HT-29 (cell line): ENCODE measurements around the gene SLC25A31. TPM values are rescaled to one million over a fixed set of nuclear protein-coding genes. Genes with fewer than 3 reads are reported as not detected.

Experiments
- DNase-seq: peaks from one replicate; pipeline ENCODE4 v3.0.0-alpha.2; 2015; ENCODE audit warnings: low spot score
- total RNA-seq: library from RNA; depleted of rRNA; stranded (reverse); fragments of >200 nt; shearing (Covaris generic); gene quantifications from 2 replicates; pipeline ENCODE4 v1.2.3, GENCODE V29; 2014; rRNA removed

The SLC25A31 gene
- total RNA-seq, 1 experiment from 2014 or later = not detected

GRCh38 chr4:127777487-127777886 is 47.3 kb downstream of the SLC25A31 start:
- DNase-seq = no peak

- DNase-seq = no peak
These were observed 47.9 kb downstream of the SLC25A31 start for GRCh38 chr4:127778102-127778501.

DNA sequence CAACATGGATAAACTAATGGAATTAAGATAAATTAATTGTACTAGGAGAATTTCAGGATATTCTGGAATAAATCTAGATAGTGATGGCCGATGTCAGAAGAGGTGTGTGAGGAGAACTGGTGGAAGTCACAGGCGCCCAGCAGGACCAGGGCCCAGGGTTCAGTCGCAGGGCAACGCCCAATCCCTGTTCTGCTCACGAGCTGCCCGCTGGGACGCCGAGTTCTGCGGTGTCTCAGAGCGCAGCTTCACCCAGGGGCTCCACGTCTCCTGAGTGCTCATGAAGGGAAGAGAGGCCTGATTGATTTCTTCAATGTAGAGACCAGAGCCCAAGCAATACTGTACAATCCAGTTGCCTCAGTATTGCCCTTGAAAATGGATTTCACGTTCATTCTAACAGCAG is 50.4 kb downstream of the SLC25A31 start:
- no peak for DNase-seq

- DNase-seq = peak; percentile 76
These were observed 51.3 kb downstream of the SLC25A31 start for GRCh38 chr4:127781300-127782024.

DNA sequence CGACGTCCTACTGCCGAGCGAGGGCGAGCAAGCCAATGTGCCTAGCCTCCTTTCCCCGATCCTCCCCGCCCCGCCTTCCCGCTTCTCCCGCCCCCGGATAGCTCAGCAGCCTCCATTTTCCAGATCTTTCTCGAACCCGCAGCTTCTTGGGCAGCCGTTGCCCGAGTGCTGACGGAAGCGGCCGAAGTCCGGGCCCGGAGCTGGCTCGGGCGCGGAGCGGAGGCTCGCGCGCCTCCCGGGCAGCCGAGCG is 51.8 kb downstream of the SLC25A31 start:
- peak; percentile 90 for DNase-seq

GRCh38 chr4:127782275-127783025 is 52.2 kb downstream of the SLC25A31 start, which contains the start of gene HSPA4L:
Gene HSPA4L (plus strand): TSS chr4:127782322. CDS start chr4:127782551, 229 bp downstream.
- DNase-seq = peak; percentile 85

DNA sequence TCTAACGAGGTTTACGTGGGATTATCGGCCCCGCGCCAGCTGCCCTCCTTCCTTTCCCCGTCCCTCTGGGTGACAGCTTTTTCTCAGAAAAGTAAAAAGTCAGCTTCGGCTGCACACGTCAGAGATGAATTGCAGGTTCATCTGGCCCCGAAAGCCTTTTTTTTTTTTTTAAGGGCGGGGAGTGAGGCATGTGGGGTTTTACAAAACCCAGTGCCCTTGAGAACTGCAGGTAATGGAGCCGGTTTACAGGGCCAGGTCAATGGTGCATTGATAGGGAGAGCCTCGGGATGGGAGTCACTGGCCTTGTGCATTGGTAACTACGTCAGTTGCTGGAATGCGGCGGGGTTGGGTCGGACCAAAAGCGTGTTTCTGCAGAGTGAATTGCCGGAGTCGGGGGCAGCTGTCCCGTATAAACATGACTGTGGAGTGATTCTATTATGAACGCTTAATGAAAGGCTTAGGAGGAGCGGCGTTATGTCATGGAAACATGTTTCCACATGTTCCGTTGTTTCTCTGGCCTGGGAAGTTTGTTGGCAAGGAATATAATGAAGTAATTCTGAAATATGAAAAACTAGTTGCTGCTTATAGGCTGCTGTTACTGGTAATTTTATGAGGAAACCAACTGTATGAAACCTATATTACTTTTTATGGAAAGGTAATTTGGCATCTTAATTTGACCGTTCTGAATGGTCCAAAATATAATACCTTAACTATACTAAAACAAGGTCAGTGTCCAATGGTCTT is 53.0 kb downstream of the SLC25A31 start:
- peak; percentile 66 for DNase-seq

GRCh38 chr4:127783955-127784770 is 54.0 kb downstream of the SLC25A31 start:
- peak; percentile 69 for DNase-seq

- peak; percentile 46 for DNase-seq
These were observed 58.3 kb downstream of the SLC25A31 start for GRCh38 chr4:127788517-127788916.

- no peak for DNase-seq
These were observed 61.2 kb downstream of the SLC25A31 start for GRCh38 chr4:127791391-127791790.

- no peak for DNase-seq
These were observed 63.3 kb downstream of the SLC25A31 start for GRCh38 chr4:127793528-127793927.

- no peak for DNase-seq
These were observed 69.5 kb downstream of the SLC25A31 start for GRCh38 chr4:127799711-127800110.

DNA sequence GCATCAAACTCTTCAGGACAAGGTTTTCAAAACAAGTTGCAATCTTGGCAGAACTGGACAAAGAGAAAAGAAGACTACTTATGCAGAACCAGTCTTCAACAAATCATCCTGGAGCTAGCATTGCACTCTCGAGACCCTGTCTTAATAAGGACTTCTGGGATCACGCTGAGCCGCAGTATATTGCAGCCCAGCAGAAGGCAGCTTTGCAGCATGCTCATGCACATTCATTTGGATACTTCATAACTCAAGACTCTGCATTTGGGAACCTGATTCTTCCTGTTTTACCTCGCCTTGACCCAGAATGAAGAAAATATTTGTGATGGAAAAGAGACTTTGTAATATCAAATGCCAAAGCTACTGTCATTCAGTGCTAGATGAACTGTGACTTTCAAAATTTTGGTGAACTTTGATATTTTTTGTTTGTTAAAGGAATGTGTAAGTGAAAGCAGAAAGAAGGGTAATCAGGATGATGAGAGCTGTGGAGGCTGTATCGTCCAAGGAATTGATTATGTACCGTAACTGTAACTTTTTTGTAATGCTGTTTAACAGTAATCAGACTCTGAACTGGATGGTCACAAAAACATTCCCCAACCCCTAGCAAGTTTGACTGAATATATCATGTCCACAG is 79.1 kb downstream of the SLC25A31 start:
- DNase-seq = no peak

- no peak for DNase-seq
These were observed 80.4 kb downstream of the SLC25A31 start for GRCh38 chr4:127810551-127810950.

DNA sequence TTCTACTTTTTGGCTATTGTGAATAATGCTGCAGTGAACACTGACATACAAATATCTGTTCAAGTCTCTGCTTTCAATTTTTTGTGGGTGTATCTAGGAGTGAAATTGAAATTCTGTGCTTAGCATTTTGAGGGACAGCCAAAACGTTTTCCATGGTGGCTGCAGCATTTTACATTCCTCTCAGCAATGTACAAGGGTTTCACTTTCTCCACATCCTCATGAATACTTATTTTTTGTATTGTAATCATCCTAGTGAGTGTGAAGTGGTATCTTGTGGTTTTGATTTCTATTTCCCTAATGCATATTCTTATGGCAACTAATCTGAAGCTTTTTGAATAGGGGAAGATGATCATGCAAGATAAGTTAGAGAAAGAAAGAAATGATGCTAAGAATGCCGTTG is 92.2 kb downstream of the SLC25A31 start:
- DNase-seq = no peak

Other genes with a start within 250 kb of the SLC25A31 start
- 1.5 and 2.4 TPM in 2 replicates for gene INTU, start 97.4 kb upstream of the SLC25A31 start, total RNA-seq
- gene HSPA4L, start 51.9 kb downstream of the SLC25A31 start, total RNA-seq = 7.7 and 8.1 TPM in 2 replicates
- gene PLK4, start 150.5 kb downstream of the SLC25A31 start, total RNA-seq = 42.6 and 45.5 TPM in 2 replicates
- gene MFSD8, start 234.8 kb downstream of the SLC25A31 start, total RNA-seq = 9.0 and 11.8 TPM in 2 replicates
- gene ABHD18, start 235.0 kb downstream of the SLC25A31 start, total RNA-seq = 7.1 and 8.9 TPM in 2 replicates